ENCODE measurements around the gene TLL1. TPM values are rescaled to one million over a fixed set of nuclear protein-coding genes. Genes with fewer than 3 reads are reported as not detected.

Gene TLL1
- total RNA-seq, 1 experiment from 2014 or later: not detected

DNA sequence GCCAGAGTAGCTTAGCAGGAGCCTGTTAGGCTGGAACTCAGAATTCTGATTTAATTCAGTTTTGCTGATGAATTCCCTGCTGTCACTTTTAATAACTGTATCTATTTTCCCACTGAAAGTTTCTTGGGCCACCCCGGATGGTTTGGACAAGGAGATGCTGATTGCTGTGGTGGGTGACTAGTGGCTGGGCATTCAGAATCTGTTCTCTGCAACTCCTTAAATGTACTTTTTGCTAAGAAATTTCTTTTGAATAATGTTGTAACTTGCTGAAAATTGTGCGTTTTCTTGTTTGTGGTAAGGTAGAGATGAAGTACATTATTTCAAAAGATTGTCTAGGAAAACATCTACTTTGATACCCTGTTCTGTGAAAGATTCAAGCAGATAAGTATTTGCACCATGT is 2.4 kb downstream of the TLL1 start:
- no peak overlapping the region for H3K56ac ChIP-seq (ENCODE audit: insufficient read length, low read depth, low read length)
- no peak overlapping the region for H3K27ac Mint-ChIP-seq
- H3K4me3 Mint-ChIP-seq: no peak overlapping the region
- H2BK15ac ChIP-seq (ENCODE audit: low read depth, low read length): no peak overlapping the region
- DNase-seq: no peak
- TF ChIP-seq, protein P1, sequence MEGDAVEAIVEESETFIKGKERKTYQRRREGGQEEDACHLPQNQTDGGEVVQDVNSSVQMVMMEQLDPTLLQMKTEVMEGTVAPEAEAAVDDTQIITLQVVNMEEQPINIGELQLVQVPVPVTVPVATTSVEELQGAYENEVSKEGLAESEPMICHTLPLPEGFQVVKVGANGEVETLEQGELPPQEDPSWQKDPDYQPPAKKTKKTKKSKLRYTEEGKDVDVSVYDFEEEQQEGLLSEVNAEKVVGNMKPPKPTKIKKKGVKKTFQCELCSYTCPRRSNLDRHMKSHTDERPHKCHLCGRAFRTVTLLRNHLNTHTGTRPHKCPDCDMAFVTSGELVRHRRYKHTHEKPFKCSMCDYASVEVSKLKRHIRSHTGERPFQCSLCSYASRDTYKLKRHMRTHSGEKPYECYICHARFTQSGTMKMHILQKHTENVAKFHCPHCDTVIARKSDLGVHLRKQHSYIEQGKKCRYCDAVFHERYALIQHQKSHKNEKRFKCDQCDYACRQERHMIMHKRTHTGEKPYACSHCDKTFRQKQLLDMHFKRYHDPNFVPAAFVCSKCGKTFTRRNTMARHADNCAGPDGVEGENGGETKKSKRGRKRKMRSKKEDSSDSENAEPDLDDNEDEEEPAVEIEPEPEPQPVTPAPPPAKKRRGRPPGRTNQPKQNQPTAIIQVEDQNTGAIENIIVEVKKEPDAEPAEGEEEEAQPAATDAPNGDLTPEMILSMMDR (conservative IDR thresholded peaks at IDR 0.05): no peak
- H3K4me1 ChIP-seq (ENCODE audit: insufficient read depth, low read length): no peaks in the 10 kb centered on the region
- peaks cover 69% of the 10 kb centered on the region for H3K27me3 Mint-ChIP-seq (ENCODE audit: low read depth)
- no peak overlapping the region for H2BK120ac ChIP-seq (ENCODE audit: low read depth, low read length, poor library complexity, severe bottlenecking)
- H3K14ac ChIP-seq (ENCODE audit: insufficient read depth, low read length): no peak overlapping the region
- no peak overlapping the region for H2BK12ac ChIP-seq (ENCODE audit: insufficient read length, low read depth, low read length)
- no peaks in the 10 kb centered on the region for H4K20me1 ChIP-seq (ENCODE audit: control insufficient read depth, insufficient read depth, insufficient read length)
- H4K5ac ChIP-seq (ENCODE audit: insufficient read length, low read depth, low read length): no peak overlapping the region
- H3K27me3 ChIP-seq (ENCODE audit: insufficient read depth, low read length): peaks cover 27% of the 10 kb centered on the region; the same call in 1 of the 2 replicates
- no peak overlapping the region for H3K9ac ChIP-seq (ENCODE audit: extremely low read depth, insufficient read length, low read length)
- H2AFZ ChIP-seq (ENCODE audit: low read length): no peak overlapping the region
- peaks cover 22% of the 10 kb centered on the region in 2 experiments for H3K4me1 Mint-ChIP-seq
- peaks cover 0 to 4% of the 10 kb centered on the region in 2 experiments; a peak in 1 of 5 replicates for H3K9me3 Mint-ChIP-seq
- peaks cover 23% of the 10 kb centered on the region for H3K23me2 ChIP-seq (ENCODE audit: insufficient read length, low read depth, low read length, poor library complexity, severe bottlenecking)
- WGBS (ENCODE audit: extremely low coverage, insufficient read length, low lambda C conversion rate): no CpG with 5 or more reads among the region's 2 CpGs
- no peaks in the 10 kb centered on the region for H3K9me3 ChIP-seq (ENCODE audit: control insufficient read depth, low read depth, low read length)
- no peaks in the 10 kb centered on the region for H3K79me2 ChIP-seq (ENCODE audit: insufficient read depth, low read length)
- no peaks in the 10 kb centered on the region for H3K79me1 ChIP-seq (ENCODE audit: insufficient read depth, low read depth, low read length, poor library complexity, severe bottlenecking)
- H3K27ac ChIP-seq (ENCODE audit: insufficient read length, low read depth, low read length): no peak overlapping the region
- H2AK5ac ChIP-seq (ENCODE audit: insufficient read length, low read length): no peak overlapping the region
- H3K36me3 Mint-ChIP-seq (ENCODE audit: insufficient read depth in 1 of 3, low read depth in 3 of 3): no peaks in the 10 kb centered on the region
- H3K4ac ChIP-seq (ENCODE audit: low read depth, low read length): no peak overlapping the region
- no peak overlapping the region for H3K23ac ChIP-seq (ENCODE audit: insufficient read length, low read depth, low read length)
- H4K8ac ChIP-seq (replicated peaks; ENCODE audit: insufficient read length, low read depth, low read length): no peak overlapping the region
- no peak overlapping the region for H2BK5ac ChIP-seq (ENCODE audit: insufficient read length, low read length)
- H3T11ph ChIP-seq (ENCODE audit: low read length): no peak overlapping the region
- H2BK20ac ChIP-seq (ENCODE audit: low read depth, low read length, poor library complexity, severe bottlenecking): no peak overlapping the region
- H3K18ac ChIP-seq (ENCODE audit: insufficient read length, low read depth, low read length): no peak overlapping the region
- H4K91ac ChIP-seq (ENCODE audit: insufficient read length, low read depth, low read length): no peak overlapping the region
- no peak overlapping the region for H3K4me2 ChIP-seq (ENCODE audit: insufficient read depth, insufficient read length, low read length)
